ENCODE data around the gene DYNLRB1. TPM values are rescaled to one million over a fixed set of nuclear protein-coding genes. Genes with fewer than 3 reads are reported as not detected.

The DYNLRB1 gene
- total RNA-seq, 1 donor from 2014 or later: 135 TPM

- TF ChIP-seq POLR2A (IDR thresholded peaks at IDR 0.05) (no peak), POLR2AphosphoS5 (IDR thresholded peaks at IDR 0.05; ENCODE audit: insufficient read depth in 1 of 2, low read depth in 1 of 2) (peak in 1 of 2 donors; percentile 46), CTCF (IDR thresholded peaks at IDR 0.05) (peak in 2 of 3 experiments; percentile 16 to 39)
- peaks cover 0 to 4% of the 10 kb centered on the region in 2 donors for H3K36me3 ChIP-seq
- DNase-seq (ENCODE audit: extremely low spot score in 2 of 2): peak in 1 of 2 donors; percentile 86
- no peaks in the 10 kb centered on the region for H3K9me3 ChIP-seq
- no peak overlapping the region for H3K27ac ChIP-seq
- no peak overlapping the region for H3K4me3 ChIP-seq
- intact Hi-C loops (cut with DNase I): no loop called here
- peaks cover 40% of the 10 kb centered on the region for H3K4me1 ChIP-seq
- no peaks in the 10 kb centered on the region for H3K27me3 ChIP-seq
These were observed 63.2 kb downstream of the DYNLRB1 start for GRCh38 chr20:34579191-34579978.

- peak in 1 of 2 donors; percentile 72 for DNase-seq (ENCODE audit: extremely low spot score in 2 of 2)
- H3K4me3 ChIP-seq: no peak overlapping the region
- H3K36me3 ChIP-seq: peaks cover 0 to 11% of the 10 kb centered on the region in 2 donors
- TF ChIP-seq CTCF (IDR thresholded peaks at IDR 0.05) (no peak), POLR2A (IDR thresholded peaks at IDR 0.05) (no peak), POLR2AphosphoS5 (IDR thresholded peaks at IDR 0.05; ENCODE audit: insufficient read depth in 1 of 2, low read depth in 1 of 2) (no peak)
- no peaks in the 10 kb centered on the region for H3K9me3 ChIP-seq
- peaks cover 40% of the 10 kb centered on the region for H3K4me1 ChIP-seq
- peak overlapping the region; percentile 85 for H3K27ac ChIP-seq
- H3K27me3 ChIP-seq: no peaks in the 10 kb centered on the region
- intact Hi-C loops (cut with DNase I): no loop called here
These were observed 64.0 kb downstream of the DYNLRB1 start for GRCh38 chr20:34579979-34580940.

GRCh38 chr20:34581341-34582184 is 65.3 kb downstream of the DYNLRB1 start:
- H3K9me3 ChIP-seq: no peaks in the 10 kb centered on the region
- DNase-seq (ENCODE audit: extremely low spot score in 2 of 2): peak in 1 of 2 donors; percentile 81
- intact Hi-C loops (cut with DNase I): no loop called here
- H3K27me3 ChIP-seq: no peaks in the 10 kb centered on the region
- H3K4me1 ChIP-seq: peaks cover 40% of the 10 kb centered on the region
- peak overlapping the region; percentile 85 for H3K27ac ChIP-seq
- TF ChIP-seq POLR2A (IDR thresholded peaks at IDR 0.05): no peak
- no peak for TF ChIP-seq CTCF (IDR thresholded peaks at IDR 0.05)
- TF ChIP-seq POLR2AphosphoS5 (IDR thresholded peaks at IDR 0.05; ENCODE audit: insufficient read depth in 1 of 2, low read depth in 1 of 2): no peak
- no peak overlapping the region for H3K4me3 ChIP-seq
- H3K36me3 ChIP-seq: peaks cover 0 to 13% of the 10 kb centered on the region in 2 donors

- H3K27me3 ChIP-seq: no peaks in the 10 kb centered on the region
- peaks cover 0 to 17% of the 10 kb centered on the region in 2 donors for H3K36me3 ChIP-seq
- no peak for TF ChIP-seq POLR2AphosphoS5 (IDR thresholded peaks at IDR 0.05; ENCODE audit: insufficient read depth in 1 of 2, low read depth in 1 of 2)
- no peak for TF ChIP-seq POLR2A (IDR thresholded peaks at IDR 0.05)
- no peak for TF ChIP-seq CTCF (IDR thresholded peaks at IDR 0.05)
- peak overlapping the region; percentile 85 for H3K27ac ChIP-seq
- H3K4me3 ChIP-seq: no peak overlapping the region
- H3K4me1 ChIP-seq: peaks cover 40% of the 10 kb centered on the region
- intact Hi-C loops (cut with DNase I): no loop called here
- DNase-seq (ENCODE audit: extremely low spot score in 2 of 2): peak in 1 of 2 donors; percentile 56
- H3K9me3 ChIP-seq: no peaks in the 10 kb centered on the region
These were observed 66.0 kb downstream of the DYNLRB1 start for GRCh38 chr20:34582221-34582620.

Measured in vagina (tissue), 2 donors.